Measurements from ENCODE around the gene PACS1. TPM values are rescaled to one million over a fixed set of nuclear protein-coding genes. Genes with fewer than 3 reads are reported as not detected.
A peak's percentile ranks its signal among the peaks of the same experiment; 100 is the strongest.

PACS1 gene
- total RNA-seq, 1 experiment from 2014 or later = 8.9 TPM

GRCh38 chr11:66050581-66051231, 19.4 kb upstream of the PACS1 start:
- no peak for DNase-seq (ENCODE audit: low spot score)

- DNase-seq (ENCODE audit: low spot score) = no peak
These were observed 18.7 kb upstream of the PACS1 start for GRCh38 chr11:66051371-66051765.

GRCh38 chr11:66051766-66052663, 18.1 kb upstream of the PACS1 start, which contains the start of gene SF3B2:
Gene SF3B2, plus strand, starts transcription at chr11:66052364. Its CDS starts 21 bp downstream, at chr11:66052385.
- DNase-seq (ENCODE audit: low spot score) = peak; percentile 98

GRCh38 chr11:66052664-66052982, 17.4 kb upstream of the PACS1 start:
- no peak for DNase-seq (ENCODE audit: low spot score)

- no peak for DNase-seq (ENCODE audit: low spot score)
These were observed 15.1 kb upstream of the PACS1 start for GRCh38 chr11:66055021-66055420.

GRCh38 chr11:66056501-66056900, 13.6 kb upstream of the PACS1 start:
- no peak for DNase-seq (ENCODE audit: low spot score)

GRCh38 chr11:66059966-66060680, 9.9 kb upstream of the PACS1 start:
- DNase-seq (ENCODE audit: low spot score) = no peak

GRCh38 chr11:66061268-66061667, 8.8 kb upstream of the PACS1 start:
- DNase-seq (ENCODE audit: low spot score) = no peak

GRCh38 chr11:66062408-66062807, 7.7 kb upstream of the PACS1 start:
- no peak for DNase-seq (ENCODE audit: low spot score)

- no peak for DNase-seq (ENCODE audit: low spot score)
These were observed 6.2 kb upstream of the PACS1 start for GRCh38 chr11:66063900-66064299.

- no peak for DNase-seq (ENCODE audit: low spot score)
These were observed 5.5 kb upstream of the PACS1 start for GRCh38 chr11:66064571-66064970.

GRCh38 chr11:66066751-66067150, 3.3 kb upstream of the PACS1 start:
- DNase-seq (ENCODE audit: low spot score) = no peak

- no peak for DNase-seq (ENCODE audit: low spot score)
These were observed 2.4 kb upstream of the PACS1 start for GRCh38 chr11:66067640-66068039.

GRCh38 chr11:66068154-66068821, 1.8 kb upstream of the PACS1 start:
- DNase-seq (ENCODE audit: low spot score) = peak; percentile 66

- peak; percentile 49 for DNase-seq (ENCODE audit: low spot score)
These were observed 953 bp upstream of the PACS1 start for GRCh38 chr11:66068923-66069714.

GRCh38 chr11:66070604-66071380, 720 bp downstream of the PACS1 start:
- no peak for DNase-seq (ENCODE audit: low spot score)

GRCh38 chr11:66071381-66071801, 1.3 kb downstream of the PACS1 start:
- no peak for DNase-seq (ENCODE audit: low spot score)

- DNase-seq (ENCODE audit: low spot score) = no peak
These were observed 2.0 kb downstream of the PACS1 start for GRCh38 chr11:66072081-66072480.

- DNase-seq (ENCODE audit: low spot score) = no peak
These were observed 2.4 kb downstream of the PACS1 start for GRCh38 chr11:66072518-66072917.

GRCh38 chr11:66073669-66074068, 3.6 kb downstream of the PACS1 start:
- no peak for DNase-seq (ENCODE audit: low spot score)
